Mammary epithelial cell (primary cell): Measurements from ENCODE around the gene MARK1.

ENCODE experiments used
- EZH2 ChIP-seq: IDR thresholded peaks from 2 replicates; pipeline ENCODE4 v1.6.1; 2012; ENCODE audit warnings: low read length, inconsistent platforms, borderline replicate concordance
- TF ChIP-seq, protein P1 (sequence below), 2 donors: IDR thresholded peaks in 1 of 2; conservative IDR thresholded peaks in 1 of 2; 2 replicates each; pipeline ENCODE4 v1.5.1; 2011 to 2012; ENCODE audit warnings: inconsistent platforms in 2 of 2, low read length in 2 of 2, mild to moderate bottlenecking in 2 of 2, control low read depth in 1 of 2, low read depth in 1 of 2; ENCODE audit not compliant: insufficient read depth in 1 of 2; ENCODE audit errors: extremely low read depth in 1 of 2

DNA sequence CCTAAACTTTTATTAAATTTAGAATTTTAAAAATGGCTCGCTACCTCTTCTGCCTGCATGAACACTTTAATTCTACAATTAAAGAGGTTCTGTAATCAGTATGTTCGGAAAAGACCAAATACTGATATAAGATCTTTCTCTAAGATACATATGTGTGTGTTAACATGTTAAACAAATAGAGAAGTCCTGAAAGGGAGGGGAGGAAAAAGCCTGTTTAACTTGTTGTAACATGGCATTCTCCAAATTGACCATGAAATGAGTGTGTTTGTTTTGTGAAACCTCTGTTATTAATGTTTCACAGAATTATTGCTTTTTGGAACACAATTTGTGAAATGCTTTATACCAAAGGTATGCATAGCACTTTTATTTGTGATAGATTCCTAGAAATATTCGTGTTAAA is 77.0 kb downstream of the MARK1 start:
- TF ChIP-seq, protein P1, sequence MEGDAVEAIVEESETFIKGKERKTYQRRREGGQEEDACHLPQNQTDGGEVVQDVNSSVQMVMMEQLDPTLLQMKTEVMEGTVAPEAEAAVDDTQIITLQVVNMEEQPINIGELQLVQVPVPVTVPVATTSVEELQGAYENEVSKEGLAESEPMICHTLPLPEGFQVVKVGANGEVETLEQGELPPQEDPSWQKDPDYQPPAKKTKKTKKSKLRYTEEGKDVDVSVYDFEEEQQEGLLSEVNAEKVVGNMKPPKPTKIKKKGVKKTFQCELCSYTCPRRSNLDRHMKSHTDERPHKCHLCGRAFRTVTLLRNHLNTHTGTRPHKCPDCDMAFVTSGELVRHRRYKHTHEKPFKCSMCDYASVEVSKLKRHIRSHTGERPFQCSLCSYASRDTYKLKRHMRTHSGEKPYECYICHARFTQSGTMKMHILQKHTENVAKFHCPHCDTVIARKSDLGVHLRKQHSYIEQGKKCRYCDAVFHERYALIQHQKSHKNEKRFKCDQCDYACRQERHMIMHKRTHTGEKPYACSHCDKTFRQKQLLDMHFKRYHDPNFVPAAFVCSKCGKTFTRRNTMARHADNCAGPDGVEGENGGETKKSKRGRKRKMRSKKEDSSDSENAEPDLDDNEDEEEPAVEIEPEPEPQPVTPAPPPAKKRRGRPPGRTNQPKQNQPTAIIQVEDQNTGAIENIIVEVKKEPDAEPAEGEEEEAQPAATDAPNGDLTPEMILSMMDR (conservative IDR thresholded peaks at IDR 0.05 in 1 of 2, IDR thresholded peaks at IDR 0.05 in 1 of 2; ENCODE audit: extremely low read depth in 1 of 2, insufficient read depth in 1 of 2, low read depth in 1 of 2, low read length in 2 of 2) = no peak
- TF ChIP-seq EZH2 = no peak
